ENCODE measurements around the gene EBF4. TPM values are rescaled to one million over a fixed set of nuclear protein-coding genes. Genes with fewer than 3 reads are reported as not detected.

EBF4 gene
- total RNA-seq, result 4.8 TPM
- long read RNA-seq, partial matches to known transcripts, result 0 of 1 reads
- long read RNA-seq, other reads (novel, unspliced or antisense), result 1 of 1 reads

GRCh38 chr20:2692036-2692885 is at the start of gene EBF4:
Gene EBF4 (plus strand): TSS chr20:2692780. CDS start chr20:2693646, 866 bp downstream.
- no peak for DNase-seq (ENCODE audit: low spot score)
- intact Hi-C loops (cut with DNase I), result loop anchor here (10.0 kb wide), 1 partner anchor 173 kb away; no protein-coding TSS in a partner anchor

DNA sequence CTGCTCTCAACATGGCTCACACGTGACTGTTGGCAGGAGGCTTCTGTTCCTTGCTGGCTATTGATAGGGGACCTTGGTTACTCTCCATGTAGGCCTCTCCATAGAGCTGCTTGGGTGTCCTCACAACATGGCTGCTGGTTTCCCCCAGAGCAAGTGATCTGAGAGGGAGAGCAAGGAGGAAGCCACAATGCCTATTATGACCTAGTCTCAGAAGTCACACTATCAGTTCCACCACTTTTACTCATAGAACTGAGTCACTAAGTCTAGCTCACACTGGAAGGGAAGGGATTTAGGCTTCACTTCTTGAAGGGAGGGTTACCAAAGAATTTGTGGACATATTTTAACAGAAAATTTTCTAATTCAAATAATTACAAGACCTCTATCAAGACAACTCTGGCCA is 48.9 kb upstream of the EBF4 start:
- intact Hi-C loops (cut with DNase I), result no loop called here
- no peak for DNase-seq (ENCODE audit: low spot score)

GRCh38 chr20:2651772-2652723 is 40.5 kb upstream of the EBF4 start, which contains the start of gene NOP56:
Gene NOP56 (plus strand): TSS chr20:2652632. CDS start chr20:2652661, 29 bp downstream.
- intact Hi-C loops (cut with DNase I), result loop anchor here (5.0 kb wide), 1 partner anchor 125 kb away; no protein-coding TSS in a partner anchor
- DNase-seq (ENCODE audit: low spot score), result peak; percentile 96

- intact Hi-C loops (cut with DNase I), result loop anchor here (1.0 to 5.0 kb wide), 2 partner anchors 10 to 126 kb away; no protein-coding TSS in a partner anchor
- peak; percentile 78 for DNase-seq (ENCODE audit: low spot score)
Measured at GRCh38 chr20:2652724-2653555, 39.6 kb upstream of the EBF4 start.

GRCh38 chr20:2653556-2654383 is 38.8 kb upstream of the EBF4 start:
- DNase-seq (ENCODE audit: low spot score), result no peak
- intact Hi-C loops (cut with DNase I), result loop anchor here (1.0 to 5.0 kb wide), 2 partner anchors 10 to 126 kb away; no protein-coding TSS in a partner anchor

DNA sequence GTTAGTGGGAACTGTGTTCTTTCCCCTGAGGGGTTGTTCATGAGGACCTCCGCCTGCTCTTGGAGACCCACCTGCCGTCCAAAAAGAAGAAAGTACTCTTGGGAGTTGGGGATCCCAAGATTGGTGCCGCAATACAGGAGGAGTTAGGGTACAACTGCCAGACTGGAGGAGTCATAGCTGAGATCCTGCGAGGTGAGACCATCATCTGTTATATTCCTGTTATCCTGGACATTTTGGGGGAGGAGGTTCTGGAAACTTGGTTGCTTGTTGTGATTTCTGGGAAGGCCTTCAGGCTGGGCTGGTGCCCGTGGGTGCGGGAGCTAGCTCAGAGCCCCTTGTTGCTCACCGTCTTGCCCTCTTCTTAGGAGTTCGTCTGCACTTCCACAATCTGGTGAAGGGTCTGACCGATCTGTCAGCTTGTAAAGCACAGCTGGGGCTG is 38.2 kb upstream of the EBF4 start:
- intact Hi-C loops (cut with DNase I), result loop anchor here (5.0 kb wide), 1 partner anchor 127 kb away; no protein-coding TSS in a partner anchor
- DNase-seq (ENCODE audit: low spot score), result no peak

DNA sequence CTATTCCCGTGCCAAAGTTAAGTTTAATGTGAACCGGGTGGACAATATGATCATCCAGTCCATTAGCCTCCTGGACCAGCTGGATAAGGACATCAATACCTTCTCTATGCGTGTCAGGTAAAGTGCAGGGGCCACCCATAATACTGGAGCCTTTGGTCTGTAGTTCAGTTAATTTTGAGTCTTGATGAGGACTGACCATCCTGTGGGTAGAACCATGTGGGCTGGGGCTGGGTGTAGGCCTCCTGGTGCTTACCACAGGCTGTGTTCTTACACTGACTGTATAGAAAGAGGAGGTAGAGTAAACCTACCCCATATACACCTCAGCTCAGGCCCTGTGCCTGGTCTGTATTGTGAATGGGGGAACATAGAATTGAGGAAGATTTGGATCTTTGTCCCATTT is 37.7 kb upstream of the EBF4 start:
- no peak for DNase-seq (ENCODE audit: low spot score)
- intact Hi-C loops (cut with DNase I), result loop anchor here (5.0 kb wide), 1 partner anchor 128 kb away; no protein-coding TSS in a partner anchor

DNA sequence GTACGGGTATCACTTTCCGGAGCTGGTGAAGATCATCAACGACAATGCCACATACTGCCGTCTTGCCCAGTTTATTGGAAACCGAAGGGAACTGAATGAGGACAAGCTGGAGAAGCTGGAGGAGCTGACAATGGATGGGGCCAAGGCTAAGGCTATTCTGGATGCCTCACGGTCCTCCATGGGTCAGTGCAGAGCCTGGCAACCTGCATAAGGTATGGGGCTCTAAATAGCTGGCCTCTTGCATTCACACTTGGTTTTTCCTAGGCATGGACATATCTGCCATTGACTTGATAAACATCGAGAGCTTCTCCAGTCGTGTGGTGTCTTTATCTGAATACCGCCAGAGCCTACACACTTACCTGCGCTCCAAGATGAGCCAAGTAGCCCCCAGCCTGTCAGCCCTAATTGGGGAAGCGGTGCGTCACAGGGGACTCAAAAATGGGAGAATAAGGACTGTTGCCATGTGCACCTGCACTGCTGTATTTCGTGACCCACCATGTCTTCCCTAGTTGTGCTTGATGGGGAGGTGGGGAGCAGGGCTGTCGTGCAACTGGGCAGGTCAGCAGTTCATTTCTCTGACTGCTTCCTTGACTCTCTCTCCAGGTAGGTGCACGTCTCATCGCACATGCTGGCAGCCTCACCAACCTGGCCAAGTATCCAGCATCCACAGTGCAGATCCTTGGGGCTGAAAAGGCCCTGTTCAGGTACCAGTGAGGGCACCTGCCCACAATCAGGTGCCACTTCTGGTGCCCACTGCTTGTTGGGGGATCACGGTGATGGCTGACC is 37.1 kb upstream of the EBF4 start:
- intact Hi-C loops (cut with DNase I), result no loop called here
- no peak for DNase-seq (ENCODE audit: low spot score)

DNA sequence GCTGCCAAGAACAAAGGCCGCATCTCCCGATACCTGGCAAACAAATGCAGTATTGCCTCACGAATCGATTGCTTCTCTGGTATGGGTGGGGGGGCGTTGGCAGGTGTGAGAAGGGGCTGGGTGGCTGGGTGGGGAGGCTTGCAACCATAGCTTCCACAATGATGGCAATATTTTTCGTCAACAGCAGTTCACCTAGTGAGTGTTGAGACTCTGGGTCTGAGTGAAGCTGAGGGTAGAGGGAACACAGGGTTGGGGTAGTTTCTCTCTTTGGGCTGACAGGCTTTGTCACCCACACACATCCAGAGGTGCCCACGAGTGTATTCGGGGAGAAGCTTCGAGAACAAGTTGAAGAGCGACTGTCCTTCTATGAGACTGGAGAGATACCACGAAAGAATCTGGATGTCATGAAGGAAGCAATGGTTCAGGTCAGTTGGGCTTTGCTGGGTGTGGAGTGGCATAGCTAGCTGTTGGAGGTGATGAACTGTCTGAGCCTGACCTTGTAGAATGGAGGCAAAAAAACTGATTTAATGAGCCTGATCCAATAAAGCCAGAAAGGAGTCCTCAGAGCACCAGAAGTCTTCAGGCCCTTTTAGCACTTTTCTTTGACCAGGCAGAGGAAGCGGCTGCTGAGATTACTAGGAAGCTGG is 36.0 kb upstream of the EBF4 start:
- DNase-seq (ENCODE audit: low spot score), result no peak
- intact Hi-C loops (cut with DNase I), result no loop called here

DNA sequence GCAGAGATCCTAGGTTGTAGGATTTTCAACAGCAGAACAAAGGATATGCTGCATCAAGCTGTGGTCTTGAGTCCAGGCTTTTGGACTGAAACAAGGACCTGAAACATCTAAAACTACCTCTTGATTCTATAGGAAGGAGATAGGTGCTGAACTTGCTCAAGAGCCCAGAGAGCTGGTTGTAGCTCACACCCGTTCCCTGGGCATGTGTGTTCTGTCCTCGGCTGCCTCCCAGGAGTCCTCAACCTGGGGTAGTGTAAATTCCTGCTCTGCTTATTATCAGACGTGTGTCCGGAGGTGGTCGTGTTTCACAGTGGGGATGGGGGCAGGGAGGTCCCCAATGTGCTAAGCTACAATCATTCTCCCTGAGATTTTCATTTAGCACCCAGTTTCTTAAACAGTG is 35.3 kb upstream of the EBF4 start:
- no peak for DNase-seq (ENCODE audit: low spot score)
- intact Hi-C loops (cut with DNase I), result no loop called here

DNA sequence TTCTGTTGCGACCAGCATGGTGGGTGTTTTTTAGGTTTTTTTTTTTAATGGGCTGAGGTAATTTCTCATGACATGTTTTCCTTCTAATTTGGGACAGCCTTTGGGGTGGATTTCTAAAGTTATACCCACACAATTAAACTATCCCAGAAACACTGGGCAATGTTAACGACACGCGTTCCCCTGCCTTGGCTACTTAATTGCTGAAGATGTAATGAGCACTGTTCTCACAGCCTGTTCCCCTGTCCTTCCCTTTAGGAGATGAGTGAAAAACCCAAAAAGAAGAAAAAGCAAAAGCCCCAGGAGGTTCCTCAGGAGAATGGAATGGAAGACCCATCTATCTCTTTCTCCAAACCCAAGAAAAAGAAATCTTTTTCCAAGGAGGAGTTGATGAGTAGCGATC is 34.9 kb upstream of the EBF4 start:
- DNase-seq (ENCODE audit: low spot score), result no peak
- intact Hi-C loops (cut with DNase I), result no loop called here

GRCh38 chr20:2658414-2659354 is 33.9 kb upstream of the EBF4 start:
- intact Hi-C loops (cut with DNase I), result no loop called here
- no peak for DNase-seq (ENCODE audit: low spot score)

GRCh38 chr20:2659547-2659946 is 33.0 kb upstream of the EBF4 start:
- no peak for DNase-seq (ENCODE audit: low spot score)
- intact Hi-C loops (cut with DNase I), result no loop called here

DNA sequence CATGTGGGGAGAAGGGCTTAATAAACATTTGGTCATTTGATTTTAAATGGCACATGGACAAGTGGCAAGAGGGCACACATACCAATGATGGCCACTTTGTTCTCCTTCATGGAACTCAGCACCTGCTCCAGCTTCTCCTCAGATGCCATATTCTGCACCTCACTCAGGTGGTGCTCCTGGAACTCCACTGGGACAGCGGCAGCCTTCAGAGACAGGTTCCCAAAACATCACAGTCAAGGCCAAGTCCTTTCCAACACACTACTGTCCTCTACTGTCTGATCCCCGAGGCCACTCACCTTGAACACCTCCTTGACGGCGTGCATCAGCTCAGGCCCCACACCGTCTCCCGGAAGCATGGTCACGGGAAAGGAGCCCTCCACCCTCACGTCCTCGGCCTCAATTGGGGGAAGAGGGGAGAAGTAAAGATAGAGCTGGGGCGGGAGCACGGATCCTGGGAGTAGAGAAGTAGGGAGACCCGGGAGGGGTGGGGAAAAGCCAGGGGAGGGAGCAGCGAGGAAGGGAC is 29.2 kb upstream of the EBF4 start:
- intact Hi-C loops (cut with DNase I), result loop anchor here (1.0 to 5.0 kb wide), 3 partner anchors 10 to 191 kb away; partner anchors contain the start of genes PCED1A, SNRPB and VPS16
- no peak for DNase-seq (ENCODE audit: low spot score)

Data from cardiac septum (tissue), 1 donor.